NCI-H1092 treated with DMSO at 0.1 percent for 48 hours (cell line): ENCODE results near the gene LRTM2.
A peak's percentile ranks its signal among the peaks of the same experiment; 100 is the strongest.

Experiments
- DNase-seq: peaks from one replicate; lab custom pipeline; 2025; lab: John Stamatoyannopoulos, UW

The LRTM2 gene

DNA sequence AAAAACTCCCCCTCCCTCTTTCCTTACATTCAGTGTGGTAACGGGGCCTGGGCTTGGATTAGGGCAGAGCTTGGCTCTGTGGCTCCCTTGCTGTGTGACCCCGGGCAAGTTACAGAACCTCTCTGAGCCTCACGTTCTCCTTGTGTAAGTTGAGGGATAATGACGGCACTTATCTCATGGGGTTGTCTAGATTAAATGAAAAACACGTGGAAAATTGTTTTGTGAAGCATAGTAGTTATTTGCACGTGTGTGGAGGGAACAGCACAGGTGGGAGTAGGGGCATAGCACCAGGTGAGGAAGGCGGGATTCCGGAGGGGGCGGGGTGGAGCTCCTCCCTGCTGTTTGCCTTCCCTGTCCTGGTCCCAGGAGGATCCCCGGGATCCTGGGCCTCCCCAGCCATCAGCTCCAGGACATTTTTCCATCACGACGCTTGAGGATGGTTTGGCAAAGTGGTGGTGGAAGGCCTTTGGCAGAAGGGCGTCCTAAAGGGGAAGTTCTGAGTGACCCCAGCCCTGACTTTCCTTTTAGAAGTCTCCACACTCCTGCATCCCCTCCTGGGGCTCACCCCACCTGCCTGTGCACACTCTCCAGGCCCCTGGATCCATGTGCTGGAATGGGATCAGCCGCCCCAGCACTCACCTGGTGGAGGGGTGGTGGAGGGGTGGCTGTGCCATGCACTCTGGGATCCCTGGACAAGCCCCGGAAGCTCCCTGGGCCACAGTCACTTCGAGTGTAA lies 22.7 kb downstream of the LRTM2 start:
- DNase-seq = no peak

DNA sequence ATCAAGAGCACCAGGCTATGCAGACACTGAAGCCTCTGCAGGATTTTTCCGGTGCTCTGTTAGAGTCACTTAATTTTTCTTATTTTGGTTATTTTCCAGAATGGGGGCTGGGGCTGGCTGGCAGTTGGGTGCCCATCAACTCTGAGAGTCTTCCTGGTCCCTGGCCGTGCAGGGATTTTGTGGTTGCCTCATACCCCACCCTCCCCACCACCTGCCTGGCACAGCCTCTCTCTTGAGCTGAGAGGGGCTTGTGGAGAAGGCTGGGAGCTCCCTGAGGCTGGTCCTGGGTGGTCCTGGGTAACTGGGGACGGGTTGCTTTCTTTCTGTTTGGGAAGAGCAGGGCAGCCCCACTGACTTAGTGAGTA lies 23.3 kb downstream of the LRTM2 start:
- DNase-seq = no peak

DNA sequence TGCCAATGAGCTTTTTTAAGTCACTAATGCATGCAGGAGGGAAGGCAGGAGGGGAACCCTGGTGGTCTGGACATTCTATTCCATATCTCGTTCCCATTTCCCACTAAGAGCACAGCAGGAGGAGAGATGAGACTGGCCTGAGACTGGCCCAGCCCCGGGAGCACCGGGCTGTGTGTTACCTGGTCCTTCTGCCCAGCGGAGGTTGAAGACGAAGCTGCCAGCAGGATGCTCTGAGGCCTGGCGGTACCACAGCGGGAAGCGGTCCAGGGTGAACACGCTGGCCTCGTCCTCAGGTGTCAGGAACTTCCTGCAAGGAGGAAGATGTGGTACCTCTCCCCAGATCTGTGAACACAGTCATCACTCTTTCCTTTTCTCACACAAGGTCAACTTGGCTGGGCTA lies 23.9 kb downstream of the LRTM2 start:
- no peak for DNase-seq

DNA sequence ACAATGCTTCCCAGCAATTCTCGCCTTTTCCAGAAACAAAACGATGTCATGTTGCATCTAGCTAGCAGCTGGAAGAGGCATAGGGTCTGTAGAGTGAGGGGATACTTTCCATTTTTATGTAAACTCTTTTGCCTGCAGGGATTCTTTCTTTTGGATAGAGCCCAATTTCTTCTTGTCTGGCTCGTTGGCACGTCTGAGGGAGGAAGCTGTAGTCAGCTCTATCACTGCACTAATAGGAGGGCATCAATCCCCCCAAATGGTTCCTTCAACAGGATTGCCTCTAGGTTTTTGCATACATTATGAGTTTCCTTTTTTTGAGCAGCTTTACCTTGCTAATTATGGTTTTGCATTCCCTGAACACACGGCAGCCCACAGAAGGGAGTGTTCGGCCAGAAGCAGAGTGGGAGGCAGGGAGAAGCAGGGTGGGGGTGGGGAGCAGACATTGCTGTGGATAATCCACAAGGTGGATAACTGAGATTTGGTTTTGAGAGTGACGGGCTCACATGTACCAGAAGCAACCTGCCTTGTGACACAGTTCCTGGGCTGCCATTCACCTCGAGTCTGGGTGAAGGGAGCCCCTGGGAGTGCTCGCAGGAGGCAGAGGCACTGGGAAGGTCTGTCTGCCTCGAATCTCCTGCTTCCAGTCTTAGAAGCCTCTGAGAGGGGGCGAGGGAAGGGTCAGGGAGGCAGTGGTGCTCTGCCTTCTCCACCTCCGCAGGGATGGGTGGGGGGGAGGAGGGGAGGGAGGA lies 24.5 kb downstream of the LRTM2 start:
- DNase-seq = peak; percentile 26

DNA sequence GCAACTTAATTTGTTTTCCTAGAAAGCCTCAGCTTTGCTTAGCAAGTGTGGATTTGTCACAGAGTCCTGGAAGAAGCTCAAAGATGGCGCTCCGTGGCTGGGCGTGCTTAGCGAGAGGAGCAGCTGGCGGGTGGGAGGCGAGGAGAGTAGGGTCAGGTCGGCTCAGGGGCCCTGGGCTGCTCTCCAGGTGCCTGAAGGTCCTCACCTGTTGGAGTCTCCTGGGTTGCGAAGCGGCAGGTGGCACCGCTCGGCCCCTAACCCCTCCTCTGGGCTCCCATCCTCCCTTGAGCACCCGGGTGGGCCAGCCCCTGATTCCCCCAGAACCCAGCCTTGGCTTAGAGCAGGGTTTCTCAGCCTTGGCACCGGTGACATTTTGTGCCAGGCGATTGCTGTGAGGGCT lies 25.1 kb downstream of the LRTM2 start:
- no peak for DNase-seq

DNA sequence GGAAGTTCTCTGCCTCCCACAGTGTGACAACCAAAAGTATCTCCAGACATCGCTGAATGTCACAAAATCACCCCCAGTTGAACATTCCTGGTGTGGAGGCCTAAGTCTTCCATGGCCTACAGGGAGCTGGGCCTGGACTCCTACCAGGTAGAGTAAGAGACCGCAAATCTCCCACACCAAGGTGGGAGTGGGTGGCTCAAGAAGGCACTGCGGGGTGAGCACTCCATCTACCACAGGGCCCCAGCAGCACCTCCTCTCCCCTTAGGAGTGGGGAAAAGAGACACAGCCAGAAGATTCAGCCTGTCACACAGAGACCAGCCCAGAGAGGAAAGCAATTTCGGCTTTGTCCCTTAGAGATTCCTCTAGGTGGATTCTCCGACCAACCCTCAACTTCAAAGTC lies 25.5 kb downstream of the LRTM2 start:
- DNase-seq = no peak

DNA sequence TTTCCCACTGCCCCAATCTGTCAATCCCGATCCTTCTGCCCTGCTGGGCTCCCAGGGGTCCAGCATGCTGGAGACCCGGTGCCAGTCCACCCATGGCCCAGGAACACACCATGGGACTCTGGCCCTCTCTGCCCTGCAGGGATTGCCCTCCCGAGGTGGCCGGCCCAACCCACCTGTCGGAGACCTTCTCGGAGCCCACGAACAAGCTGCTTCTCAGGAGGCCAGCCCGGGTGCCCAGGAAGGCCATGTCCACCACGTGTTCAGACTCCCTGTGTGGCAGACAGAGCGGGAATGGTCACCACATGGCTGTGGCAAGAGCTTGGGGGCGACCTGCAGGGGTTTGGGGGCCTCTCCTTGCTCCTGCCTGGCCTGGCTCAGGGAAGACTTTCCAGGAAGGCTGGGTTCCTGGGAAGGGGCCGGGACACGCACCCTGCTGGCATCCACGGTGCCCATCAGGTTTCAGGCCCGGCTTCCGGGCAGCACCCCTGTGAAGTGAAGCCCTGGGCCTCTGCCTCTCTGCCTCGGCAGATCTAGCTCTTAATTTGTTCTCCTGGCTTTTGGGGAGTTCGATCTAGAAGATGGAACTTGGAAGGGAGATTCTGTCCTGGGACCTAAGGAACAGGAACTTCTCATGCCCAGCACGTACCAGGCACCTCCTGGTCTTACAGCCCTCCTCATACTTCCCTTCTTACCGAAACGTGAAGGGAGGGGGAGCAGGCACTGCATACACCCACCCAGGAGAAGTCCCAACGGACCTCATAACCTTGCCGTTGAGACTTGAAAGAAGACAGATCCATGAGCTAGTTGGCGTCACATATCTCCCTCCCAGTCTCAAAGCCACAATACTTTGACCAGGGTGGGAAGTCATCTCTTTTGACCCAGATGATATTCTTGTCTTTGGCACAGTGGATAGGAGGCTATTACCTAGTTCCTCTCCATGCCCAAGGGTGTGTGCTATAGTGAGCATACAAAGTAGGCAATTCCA lies 26.3 kb downstream of the LRTM2 start:
- DNase-seq = no peak

DNA sequence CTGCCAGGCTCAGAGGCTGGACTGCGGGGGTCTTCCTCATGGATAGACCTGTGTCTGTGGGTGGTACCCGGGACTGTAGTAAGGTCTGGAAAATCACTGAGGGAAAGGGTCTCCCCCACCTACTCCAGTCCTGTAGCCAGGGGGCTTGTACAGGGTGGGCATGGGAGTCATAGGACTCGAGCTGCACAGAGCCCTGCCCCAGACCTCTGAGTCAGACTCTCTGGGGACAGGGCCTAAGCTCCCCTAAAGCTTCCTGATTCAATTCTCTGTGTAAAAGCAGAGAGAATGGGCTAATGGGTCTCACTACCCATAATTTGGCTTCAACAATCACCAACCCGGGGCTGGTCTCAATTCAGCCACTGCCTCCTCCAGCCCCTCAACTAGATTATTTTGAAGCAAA lies 27.0 kb downstream of the LRTM2 start:
- DNase-seq = no peak

DNA sequence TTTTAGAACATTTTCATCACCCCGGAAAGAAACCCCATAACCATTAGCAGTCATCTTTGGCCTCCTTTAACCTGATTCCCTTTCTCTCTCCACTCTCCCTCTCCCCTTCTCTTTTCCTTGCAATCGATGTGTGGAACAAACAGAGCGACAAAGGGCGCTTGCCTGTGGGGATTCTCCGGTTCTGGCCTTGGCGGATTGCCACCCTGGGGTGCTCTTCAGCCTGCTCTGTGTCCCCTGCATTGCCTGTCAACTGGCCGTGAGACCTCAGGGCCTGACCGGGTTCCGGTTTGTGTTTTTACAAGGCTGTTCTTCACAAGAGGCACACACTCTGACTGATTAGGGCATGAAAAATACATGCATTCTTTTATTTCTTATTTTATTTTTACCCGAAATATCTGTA lies 27.8 kb downstream of the LRTM2 start:
- DNase-seq = peak; percentile 79

DNA sequence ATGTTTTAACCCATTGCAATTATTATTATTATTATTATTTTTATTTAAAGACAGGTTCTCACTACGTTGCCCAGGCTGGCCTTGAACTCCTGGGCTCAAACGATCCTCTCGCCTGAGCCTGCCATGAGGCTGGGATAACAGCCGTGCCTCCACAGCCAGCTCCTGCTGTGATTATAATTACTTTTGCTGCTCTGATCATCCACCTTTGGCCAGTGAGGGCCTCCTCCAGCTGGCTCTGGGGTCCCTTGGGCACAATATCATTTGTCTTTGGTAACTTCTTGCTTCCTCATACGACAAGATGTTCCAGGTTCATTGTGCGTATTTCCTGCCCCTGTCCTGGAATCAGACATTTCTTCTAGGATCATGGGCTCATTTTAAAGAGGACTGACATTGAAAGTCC lies 28.4 kb downstream of the LRTM2 start:
- no peak for DNase-seq

DNA sequence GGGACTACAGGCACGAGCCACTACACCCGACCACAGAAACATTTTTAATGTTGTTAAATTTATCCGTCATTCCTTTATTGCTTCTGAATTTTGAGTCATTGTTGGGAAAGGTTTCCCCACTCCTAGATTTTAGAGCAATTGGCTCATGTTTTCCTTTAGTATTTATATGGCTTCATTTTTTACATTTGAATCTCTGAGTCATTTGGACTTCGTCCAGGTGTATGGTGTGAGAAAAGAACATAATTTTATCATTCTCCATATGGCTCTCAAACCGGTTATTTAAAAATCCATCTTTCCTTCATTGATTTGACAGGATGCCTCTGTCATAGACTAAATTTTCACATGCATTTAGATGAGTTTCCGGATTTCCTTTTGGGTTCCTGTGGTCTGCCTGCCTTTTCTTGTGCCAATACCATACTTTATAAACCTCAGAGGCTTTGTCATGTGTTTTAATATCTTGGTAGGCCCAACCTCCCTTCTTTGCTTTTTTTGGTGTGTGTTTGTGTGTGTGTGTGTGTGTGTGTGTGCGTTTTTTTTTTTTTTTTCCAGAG lies 30.9 kb downstream of the LRTM2 start:
- DNase-seq = no peak

DNA sequence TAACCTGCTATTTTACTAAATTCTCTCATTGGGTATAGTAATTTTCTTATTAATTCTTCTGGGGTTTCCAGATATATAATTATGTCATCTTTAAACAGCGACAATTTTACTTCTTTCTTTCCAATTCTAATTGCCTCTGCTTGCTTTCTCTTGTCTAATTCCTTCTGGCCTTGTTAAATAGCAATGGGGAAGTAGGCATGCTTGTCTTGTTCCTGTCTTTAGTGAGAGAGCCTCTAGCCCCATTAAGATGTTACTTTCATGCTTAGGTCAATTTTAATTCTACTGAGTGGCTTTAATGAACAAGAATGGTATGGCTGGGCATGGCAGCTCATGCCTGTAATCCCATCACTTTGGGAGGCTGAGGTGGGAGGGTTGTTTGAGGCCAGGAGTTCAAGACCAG lies 31.7 kb downstream of the LRTM2 start:
- DNase-seq = no peak

DNA sequence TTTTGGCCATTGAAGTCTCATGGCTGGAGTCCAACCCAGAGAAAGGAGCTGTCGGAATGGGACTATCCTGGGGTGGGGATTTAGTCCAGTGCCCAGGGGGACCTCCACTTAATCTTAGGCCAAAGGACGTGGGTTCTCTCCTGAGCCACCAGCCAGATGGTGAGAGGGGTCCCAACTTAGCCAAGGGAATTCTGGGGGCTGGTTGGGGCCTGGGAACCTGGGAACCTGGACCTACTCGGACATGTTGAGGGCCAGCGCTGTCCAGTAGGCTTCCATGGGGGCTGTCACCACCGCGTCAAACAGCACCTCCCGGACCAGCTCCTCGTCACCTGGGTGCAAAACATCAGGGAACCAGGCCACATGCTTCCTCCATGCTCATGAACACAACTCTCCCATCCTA lies 33.4 kb downstream of the LRTM2 start:
- DNase-seq = no peak

DNA sequence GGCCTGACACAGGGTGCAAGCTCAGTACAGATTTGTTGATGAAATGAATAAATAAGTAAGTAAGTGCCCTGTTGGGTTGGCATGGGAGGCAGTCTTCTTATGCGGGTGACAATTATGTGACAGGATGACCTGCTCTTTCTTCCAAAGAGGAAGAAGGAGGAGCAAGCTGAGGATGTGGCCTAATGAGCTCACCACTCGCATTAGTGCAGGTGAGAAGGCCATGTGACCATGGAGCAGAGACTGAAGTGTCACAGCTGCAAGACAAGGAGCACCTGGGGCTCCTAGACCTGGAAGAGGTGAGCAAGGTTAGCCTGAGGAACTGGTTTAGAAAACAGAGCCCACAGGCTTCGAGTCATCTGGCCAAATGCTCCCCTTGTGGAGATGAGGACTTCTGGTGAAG lies 34.9 kb downstream of the LRTM2 start:
- no peak for DNase-seq

DNA sequence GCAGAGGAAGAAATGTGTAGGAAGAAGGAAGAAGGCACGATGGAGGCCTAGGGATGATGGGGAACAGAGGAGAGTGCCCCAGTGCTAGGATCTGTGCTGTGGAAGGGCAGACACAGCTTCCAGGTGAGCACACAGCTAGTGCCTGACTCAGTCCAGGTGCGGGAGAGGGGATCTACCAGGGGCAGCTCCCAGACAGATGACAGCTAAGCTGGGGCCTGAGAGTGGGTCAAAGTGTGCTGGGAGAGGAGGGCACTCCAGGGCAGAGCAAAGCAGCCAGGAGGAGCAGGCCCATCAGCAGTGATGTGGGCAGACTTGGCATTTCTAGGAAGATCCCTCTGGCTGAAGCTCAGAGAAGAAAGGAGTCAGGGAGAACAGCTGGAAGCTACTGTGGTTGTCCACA lies 36.7 kb downstream of the LRTM2 start:
- no peak for DNase-seq

DNA sequence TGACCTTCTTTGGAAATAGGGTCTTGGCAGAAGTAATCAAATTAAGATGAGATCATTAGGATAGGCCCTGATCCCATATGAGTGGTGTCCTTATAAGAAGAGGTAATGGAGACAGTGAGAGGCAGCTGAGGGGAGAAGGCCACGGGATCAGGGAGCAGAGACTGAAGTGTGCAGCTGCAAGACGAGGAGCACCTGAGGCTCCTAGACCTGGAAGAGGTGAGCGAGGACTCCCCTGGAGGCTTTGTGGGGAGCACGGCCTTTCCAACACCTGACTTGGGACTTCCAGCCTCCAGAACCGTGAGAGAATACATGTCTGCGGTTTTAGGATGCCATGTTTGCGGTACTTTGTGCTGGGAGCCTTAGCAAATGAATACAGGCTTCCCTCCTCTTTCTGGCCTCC lies 37.5 kb downstream of the LRTM2 start:
- DNase-seq = no peak

DNA sequence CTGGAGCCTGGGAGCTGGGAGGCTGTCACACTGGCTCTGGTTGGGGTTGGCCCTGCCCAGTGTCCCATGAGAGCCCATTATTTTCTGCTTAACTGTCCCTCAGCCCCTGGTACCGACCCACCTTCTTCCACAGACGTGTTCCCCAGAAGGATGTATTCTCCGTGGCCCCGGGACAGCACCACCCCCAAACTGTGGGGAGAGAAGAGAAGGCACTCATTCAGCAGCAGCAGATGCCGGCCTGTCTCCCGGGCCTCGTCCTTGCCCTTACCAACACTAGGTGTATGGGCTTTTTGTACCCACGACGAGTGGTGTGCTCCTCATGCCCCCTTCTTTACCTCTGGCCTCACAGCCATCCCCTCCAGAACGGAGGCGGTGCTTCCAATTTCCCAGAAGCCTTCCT lies 38.1 kb downstream of the LRTM2 start:
- no peak for DNase-seq

DNA sequence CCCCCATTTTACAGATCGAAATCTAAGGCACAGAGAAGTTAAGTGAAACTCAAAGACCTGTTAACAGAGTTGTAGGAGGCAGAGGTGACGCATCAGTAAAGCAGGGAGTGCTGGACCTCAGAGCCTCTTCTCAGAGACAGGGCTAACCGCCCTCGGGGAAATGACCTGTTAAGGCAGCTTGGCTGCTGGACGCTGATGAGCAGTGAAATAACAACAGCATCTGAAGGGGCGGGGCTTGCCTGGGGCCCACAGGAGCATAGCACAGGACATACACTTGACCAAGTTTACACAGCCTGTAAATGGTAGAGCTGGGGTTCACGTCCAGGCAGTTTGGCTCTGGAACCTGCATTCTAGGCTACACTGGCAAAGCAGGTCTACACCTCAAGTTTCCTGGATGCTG lies 39.3 kb downstream of the LRTM2 start:
- DNase-seq = no peak

DNA sequence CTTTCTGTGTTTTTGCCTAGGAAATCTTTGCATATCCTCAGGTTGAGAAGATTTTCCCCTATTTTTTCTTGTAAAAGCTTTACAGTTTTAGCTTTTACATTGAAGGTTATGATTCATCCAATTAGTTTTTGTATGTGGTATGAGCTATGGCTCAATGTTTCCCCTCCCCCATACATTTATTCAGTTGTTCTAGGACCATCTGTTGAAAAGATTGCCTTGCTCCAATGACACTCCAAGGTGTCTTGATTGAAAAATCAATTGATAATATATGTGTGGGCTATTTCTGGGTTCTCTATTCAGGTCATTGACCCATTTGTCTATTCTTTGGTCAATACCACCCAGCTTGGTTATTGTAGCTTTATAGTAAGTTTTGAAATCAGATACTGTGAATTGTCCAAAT lies 42.6 kb downstream of the LRTM2 start:
- no peak for DNase-seq

DNA sequence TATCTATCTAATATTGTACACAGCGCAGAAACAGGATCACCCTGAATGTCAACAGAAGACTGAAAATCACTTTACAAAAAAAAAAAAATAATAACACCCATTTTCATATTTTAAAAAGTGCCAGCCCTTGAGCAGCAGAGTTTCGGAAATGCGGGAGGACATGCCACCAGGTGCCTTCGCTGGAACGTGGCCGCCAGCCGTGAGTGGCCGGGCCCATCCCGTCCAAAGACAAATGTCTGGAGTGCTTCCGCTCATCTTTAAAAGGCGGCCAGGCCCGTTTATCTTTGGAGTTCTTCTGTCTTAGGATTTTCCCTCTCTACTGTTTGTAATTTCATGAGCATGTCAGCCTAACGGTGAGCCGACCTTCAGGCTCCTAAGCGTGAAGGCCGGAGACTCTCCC lies 43.5 kb downstream of the LRTM2 start:
- DNase-seq = no peak

DNA sequence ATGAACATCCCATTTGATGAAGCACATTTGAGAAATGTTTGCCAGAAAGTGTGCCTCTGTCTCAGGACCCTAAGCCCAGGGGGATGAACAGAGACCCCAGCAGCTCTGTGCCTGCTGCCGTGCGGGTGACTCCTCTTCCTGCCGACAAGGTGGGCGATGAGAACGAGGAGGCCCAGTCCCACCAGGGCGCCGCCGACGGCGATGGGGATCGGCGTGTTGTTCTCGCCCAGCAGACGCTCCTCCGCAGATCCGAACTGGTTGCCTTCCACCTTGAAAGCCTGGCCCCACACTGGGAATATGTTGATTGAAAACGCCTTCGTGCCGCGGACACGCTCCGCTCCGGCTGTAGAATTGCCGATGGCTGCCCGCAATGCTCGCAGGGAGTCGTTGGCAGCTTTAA lies 44.1 kb downstream of the LRTM2 start:
- DNase-seq = no peak

DNA sequence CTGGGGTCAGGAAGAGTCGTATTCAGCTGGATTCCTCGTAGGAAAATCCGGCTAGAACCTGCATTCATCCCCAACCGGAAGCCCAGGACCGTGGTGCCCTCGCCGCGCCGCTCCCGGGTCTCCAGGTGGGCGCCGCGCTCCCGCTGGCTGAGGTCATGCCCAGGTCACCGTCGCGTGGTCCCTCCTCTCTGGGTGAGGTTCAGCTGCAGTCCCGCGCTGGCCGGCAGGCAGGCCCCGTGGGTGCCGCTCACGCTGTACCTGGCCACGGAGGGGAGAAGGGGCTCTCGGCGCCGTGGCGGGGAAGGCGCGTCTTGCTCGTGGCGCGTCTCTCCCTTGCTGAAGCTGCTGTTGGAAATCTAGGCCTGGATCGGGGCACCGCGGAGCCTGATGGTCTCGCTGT lies 44.5 kb downstream of the LRTM2 start:
- no peak for DNase-seq
